ENCODE measurements around the gene PEX1. TPM values are rescaled to one million over a fixed set of nuclear protein-coding genes. Genes with fewer than 3 reads are reported as not detected.

PEX1 gene
- total and polyA plus RNA-seq, 2 of the 13 experiments (the other 11 are each of a cell fraction or from before 2014, with no cell fraction given) = 16.6 to 22.4 TPM

- H2AFZ ChIP-seq (ENCODE audit: low read length) = no peak overlapping the region
- H3K27ac ChIP-seq (ENCODE audit: extremely low read length, insufficient read depth, low read length) = no peak overlapping the region
- H3K9ac ChIP-seq (ENCODE audit: insufficient read depth, low read depth, low read length) = no peak overlapping the region
- 85% methylated on average over 4 of the region's 4 CpGs for WGBS (ENCODE audit: low lambda C conversion rate)
- TF ChIP-seq ELK4 (CRISPR knock-in tag; IDR thresholded peaks at IDR 0.05; ENCODE audit: borderline replicate concordance) (no peak), DMTF1 (CRISPR knock-in tag; IDR thresholded peaks at IDR 0.05) (no peak), ETS1 (CRISPR knock-in tag; IDR thresholded peaks at IDR 0.05) (no peak), ELF1 (CRISPR knock-in tag; IDR thresholded peaks at IDR 0.05) (no peak), FOSL1 (CRISPR knock-in tag; IDR thresholded peaks at IDR 0.05; ENCODE audit: borderline replicate concordance) (no peak), ZNF567 (CRISPR knock-in tag; IDR thresholded peaks at IDR 0.05; ENCODE audit: borderline replicate concordance) (no peak), TOPORS (CRISPR knock-in tag; IDR thresholded peaks at IDR 0.05) (no peak), FOXA1 (IDR thresholded peaks at IDR 0.05) (no peak), FOXA1 (CRISPR knock-in tag; IDR thresholded peaks at IDR 0.05) (no peak)
- intact Hi-C loops (cut with micrococcal nuclease; ENCODE audit: unreplicated experiment) (no loop called here), in situ Hi-C loops (cut with HindIII; ENCODE audit: extremely low pct_ligation_motif_present, low pct_unique_long_range_greater_than_20kb) (no loop called here)
- ChIA-PET POLR2A (no interaction called here), CTCF (ENCODE audit: low intra/inter-chr PET ratio, low total read pairs) (no interaction called here)
- no peaks in the 10 kb centered on the region for H3K4me1 ChIP-seq (ENCODE audit: insufficient read depth, low read length)
- no TSS peak for BruUV-seq (replicated peaks)
- ATAC-seq (no peak), FAIRE-seq (no peak), DNase-seq (ENCODE audit: low spot score) (no peak)
- H3K4me2 ChIP-seq (ENCODE audit: low read depth, low read length) = no peak overlapping the region
- no peaks in the 10 kb centered on the region for H3K79me2 ChIP-seq (ENCODE audit: insufficient read depth, low read length)
- H3K4me3 ChIP-seq (replicated peaks in 1 of 3; ENCODE audit: insufficient read depth in 1 of 3, low read depth in 2 of 3, low read length in 3 of 3) = no peak overlapping the region
- no peaks in the 10 kb centered on the region for H4K20me1 ChIP-seq (ENCODE audit: insufficient read depth, low read length)
- H3K27me3 ChIP-seq (ENCODE audit: control insufficient read depth in 1 of 2, insufficient read depth in 2 of 2, low read length in 2 of 2) = no peaks in the 10 kb centered on the region
- no peaks in the 10 kb centered on the region for H3K36me3 ChIP-seq (replicated peaks in 1 of 2; ENCODE audit: control insufficient read depth in 1 of 2, insufficient read depth in 2 of 2, low read length in 2 of 2)
- no peaks in the 10 kb centered on the region for H3K9me3 ChIP-seq (ENCODE audit: low read length)
These were observed 49.6 kb downstream of the PEX1 start for GRCh38 chr7:92478711-92479110.
